GM19238 (cell line): ENCODE data around the gene ADAR.

Experiments
- DNase-seq: peaks from one replicate; pipeline ENCODE4 v3.0.0; 2011; ENCODE audit warnings: low spot score; ENCODE audit not compliant: insufficient read length

The ADAR gene

GRCh38 chr1:154615411-154615810, 7.4 kb upstream of the ADAR start:
- DNase-seq = no peak

GRCh38 chr1:154614901-154615300, 6.9 kb upstream of the ADAR start:
- no peak for DNase-seq

DNA sequence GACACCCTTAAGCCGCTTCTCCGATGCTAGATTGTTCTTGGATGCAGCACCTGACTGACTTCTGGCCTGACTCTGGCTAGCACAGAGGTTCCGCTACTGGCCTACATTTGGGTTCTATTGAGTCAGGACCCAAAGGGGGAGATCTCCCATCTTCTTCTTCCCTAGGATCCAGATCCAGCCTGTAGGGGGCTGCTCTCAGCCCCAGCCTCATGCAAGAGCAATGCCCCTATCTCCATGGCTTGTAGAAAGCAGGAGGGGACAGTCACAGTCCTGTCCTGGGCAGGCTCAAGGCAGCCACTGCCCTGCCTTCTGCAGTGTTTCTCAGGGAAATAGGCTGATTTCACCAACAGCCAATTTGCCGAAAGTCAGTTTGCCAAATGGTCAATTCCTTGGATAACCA, 6.3 kb upstream of the ADAR start:
- DNase-seq = no peak

- no peak for DNase-seq
These were observed 3.3 kb upstream of the ADAR start for GRCh38 chr1:154611150-154611862.

DNA sequence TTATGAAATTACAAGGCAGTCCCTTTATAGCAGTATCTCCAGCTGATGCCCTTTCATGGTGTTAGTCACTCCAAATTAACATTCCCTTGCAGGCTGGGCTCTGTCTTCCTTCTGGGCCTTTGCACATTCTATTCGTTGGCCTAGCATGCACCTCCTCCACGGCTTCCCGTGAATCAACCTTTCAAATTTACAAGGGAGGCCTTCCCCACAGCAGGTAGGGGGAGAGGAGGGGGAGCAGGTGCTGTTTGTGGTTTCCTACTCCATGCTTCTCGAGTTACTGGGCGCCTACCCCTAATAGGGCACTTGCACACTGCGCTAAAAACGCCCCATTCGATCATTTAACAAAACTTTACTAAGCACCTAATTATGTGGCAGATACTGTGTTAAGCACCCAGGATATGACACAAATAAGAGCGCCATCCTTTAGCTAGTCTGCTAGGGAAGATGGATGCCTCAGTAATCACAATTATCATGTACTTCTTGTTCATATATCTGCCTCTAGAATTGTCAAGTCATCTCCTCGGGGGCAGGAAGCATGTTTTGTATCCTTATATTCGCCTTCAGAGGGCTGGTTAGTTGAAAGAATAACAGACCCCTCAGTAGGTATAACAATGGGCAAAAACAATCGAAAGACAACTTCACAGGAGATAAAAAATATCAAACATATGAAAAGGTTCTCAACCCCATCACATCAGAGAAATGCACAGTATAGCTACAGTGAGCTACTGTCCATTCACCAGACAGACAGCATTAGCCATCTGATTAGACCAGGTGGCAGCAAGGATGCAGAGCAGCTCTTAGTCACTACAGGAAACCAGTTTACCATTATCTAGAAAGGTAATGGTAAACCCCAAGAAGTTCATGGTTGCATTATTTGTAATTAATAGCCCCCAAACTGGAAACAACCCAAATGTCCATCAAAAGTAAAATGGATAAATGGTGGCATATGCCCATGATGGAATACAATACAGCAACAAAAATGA, 1.7 kb upstream of the ADAR start:
- no peak for DNase-seq

- no peak for DNase-seq
These were observed 648 bp upstream of the ADAR start for GRCh38 chr1:154608397-154609270.

DNA sequence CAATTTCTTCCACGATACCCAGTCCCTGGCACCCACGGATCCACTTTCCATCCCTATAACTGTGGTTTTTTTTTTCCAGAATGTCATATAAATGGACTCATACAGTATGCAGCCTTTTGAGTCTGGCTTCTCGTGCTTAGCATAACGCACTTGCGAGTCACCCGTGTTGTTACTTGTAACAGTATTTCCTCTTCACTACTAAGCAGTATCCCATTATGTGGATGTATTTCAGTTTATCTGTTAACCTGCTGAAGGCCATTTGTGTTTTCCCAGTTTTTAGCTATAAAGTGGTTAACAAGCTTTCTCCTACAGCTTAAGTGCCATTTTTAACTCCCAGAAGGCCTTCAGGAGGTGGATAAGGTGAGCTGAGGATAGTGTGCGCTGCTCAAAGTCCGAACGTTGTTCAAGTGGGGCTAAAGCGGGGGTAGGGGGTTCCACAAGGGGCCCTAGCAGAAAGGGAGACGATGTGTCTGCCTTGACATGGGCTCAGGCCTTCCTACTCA, 829 bp downstream of the ADAR start:
- no peak for DNase-seq

DNA sequence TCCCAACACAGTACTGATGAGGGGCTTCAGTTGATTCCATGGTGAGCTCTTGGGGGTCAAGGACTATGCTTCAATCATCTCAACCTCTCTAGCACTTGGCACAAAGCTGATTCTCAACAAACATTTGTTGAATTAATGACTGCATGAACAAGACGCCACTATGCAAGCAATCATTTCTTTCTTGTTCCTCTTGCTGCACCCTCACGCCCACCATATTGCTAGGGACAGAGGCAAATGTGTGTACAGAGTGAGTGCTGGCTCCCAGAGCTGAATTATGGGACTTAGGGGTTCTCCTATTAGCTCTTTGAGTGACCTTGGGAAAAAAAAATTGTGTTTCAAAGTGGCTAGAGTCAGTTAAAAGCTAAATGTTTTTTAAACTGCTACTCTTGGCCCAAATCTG, 2.5 kb downstream of the ADAR start:
- no peak for DNase-seq

DNA sequence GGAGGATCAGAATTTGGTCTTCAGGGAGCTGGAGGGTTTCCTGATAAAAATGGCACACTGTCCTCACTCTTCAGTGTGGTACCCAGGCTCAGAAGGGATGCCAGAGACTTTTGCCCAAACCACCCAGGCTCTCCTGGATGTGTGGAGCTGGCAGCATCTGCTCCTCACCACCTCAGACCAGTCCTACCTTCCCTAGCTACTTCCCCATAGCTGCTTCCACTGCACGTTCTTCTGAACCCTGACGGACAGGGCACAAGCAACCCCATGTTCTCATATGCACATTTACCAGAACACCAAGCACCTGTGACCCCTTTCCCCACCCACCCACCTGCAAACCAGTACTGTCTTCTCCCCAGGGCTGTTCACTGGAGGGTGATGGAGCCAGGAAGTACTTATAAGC, 4.7 kb downstream of the ADAR start:
- no peak for DNase-seq

- no peak for DNase-seq
These were observed 8.3 kb downstream of the ADAR start for GRCh38 chr1:154599658-154600057.

DNA sequence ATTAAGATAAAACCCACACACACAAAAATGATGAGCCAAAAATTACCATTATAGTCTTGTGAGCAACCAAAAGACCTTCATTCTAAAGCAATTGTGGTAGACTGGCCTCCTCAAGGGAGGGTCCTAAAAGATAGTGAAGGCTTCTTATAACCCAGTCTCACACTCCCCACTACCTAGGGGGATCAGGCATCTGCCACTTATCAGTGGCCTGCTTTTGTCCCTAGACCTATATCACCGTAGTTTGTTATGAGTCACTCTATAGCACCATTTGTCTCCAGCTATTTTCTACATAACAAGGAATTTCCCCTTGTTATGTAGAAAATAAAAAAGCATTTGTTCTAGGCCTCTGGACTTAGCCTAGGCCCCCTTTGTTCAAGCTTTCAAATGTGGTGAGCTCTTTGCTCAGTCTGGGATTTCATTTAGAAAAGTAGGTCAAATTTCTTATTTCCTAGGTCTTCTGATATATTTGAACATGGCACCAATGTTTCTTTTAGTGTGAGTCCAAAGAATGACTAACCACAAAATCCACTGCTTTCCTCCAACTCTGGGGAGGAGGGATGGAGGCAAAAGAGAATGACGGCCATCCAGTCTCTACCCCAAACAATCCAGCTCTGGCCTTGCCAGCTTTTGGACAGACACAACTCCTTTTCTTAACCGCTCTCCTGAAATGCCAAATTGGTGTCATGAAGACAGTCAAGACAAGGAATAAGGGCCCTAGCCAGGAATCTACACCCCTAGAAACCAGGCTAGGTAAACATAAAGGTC, 8.9 kb downstream of the ADAR start:
- no peak for DNase-seq

- DNase-seq = no peak
These were observed 12.4 kb downstream of the ADAR start for GRCh38 chr1:154595621-154596020.

- DNase-seq = no peak
These were observed 13.2 kb downstream of the ADAR start for GRCh38 chr1:154594811-154595210.

GRCh38 chr1:154593390-154593789, 14.6 kb downstream of the ADAR start:
- DNase-seq = no peak

- no peak for DNase-seq
These were observed 16.8 kb downstream of the ADAR start for GRCh38 chr1:154591206-154591605.

GRCh38 chr1:154590756-154591155, 17.2 kb downstream of the ADAR start:
- no peak for DNase-seq

DNA sequence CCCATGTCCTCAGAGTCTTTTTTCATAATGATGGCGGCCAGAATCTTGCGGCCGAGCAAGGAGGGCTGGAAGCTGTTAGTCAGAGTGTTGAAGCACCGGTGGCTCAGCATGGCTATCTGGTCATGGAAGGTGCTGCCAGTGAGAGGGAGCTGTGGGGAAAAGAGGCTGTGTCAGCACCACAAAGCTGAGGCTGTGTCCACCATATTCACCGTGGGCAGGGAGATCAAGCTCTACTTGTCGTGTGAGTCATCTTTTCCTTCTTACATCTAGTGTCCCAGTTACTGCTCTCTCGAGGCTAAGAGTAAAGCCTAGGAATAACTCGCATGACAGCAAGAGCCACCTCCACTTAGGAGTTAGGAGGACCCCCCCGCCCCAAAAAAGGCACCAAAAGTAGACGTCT, 18.2 kb downstream of the ADAR start:
- DNase-seq = no peak

DNA sequence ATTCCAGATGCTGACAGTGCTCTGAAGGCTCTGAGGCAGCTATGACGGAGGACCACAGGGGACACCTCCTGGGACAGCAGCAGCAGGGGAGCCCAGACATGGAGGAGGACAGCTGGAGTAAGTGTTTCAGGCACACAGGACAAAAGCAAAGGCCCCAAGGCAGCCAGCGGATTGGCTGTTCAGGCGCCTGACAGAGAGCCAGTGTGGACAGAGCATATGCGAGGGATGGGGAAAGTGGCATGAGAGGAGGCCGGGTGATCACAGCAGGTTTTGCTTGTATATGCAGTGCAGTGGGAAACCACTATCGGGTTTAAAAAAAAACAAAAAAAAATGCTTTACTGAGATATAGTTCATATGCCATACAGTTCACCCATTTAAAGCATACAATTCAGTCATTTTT, 21.3 kb downstream of the ADAR start:
- DNase-seq = no peak

- DNase-seq = no peak
These were observed 21.8 kb downstream of the ADAR start for GRCh38 chr1:154586231-154586630.

DNA sequence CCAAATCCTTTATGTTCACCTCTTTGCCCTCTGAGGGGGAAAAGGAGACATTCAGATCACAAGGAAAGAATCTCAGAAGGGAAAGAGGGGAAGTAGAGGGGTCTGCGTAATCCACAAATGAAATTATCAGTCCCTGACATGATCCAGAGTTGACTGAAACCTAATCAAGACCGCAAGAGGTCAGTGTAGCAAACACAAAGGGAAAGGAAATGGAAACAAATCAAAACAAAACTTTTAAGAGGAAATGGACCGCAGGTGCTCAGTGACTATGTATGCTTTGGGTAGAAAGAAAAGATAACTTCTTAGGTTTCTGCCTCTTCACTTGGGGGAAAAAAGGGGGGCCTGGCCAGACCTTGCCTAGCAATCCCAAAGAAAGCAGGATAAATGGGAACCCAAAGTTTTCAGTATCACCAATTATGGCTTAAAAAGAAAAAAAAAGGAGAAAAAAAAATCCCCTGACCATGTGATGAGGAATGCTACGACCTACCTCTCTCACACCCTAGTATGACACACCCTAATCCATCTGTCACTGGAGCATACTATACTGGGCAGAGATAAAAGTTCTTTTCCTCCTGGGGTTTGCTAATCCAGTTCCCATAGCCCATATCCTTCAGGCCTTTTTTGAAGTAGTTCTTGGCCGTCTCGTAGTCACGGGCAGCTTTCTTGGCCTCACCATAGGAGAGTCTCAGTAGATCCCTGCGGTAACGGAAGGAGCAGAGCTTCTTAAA, 23.6 kb downstream of the ADAR start:
- DNase-seq = no peak
